SK-N-SH treated with all-trans-retinoic acid at 6 μM for 48 hours (cell line): Measurements from ENCODE around the gene EMD.

Source experiments
- ATAC-seq: fragments of 200-7000 bp; cut with Tn5 transposase; 3 replicates; pipeline ENCODE4 v1.9.1; 2020; ENCODE audit warnings: mild to moderate bottlenecking, moderate library complexity
- ARNTL ChIP-seq: fragments of 450-650 bp; formaldehyde crosslinking; IDR thresholded peaks from 2 replicates; pipeline ENCODE4 v1.5.0; 2020; ENCODE audit warnings: low read depth, mild to moderate bottlenecking, moderate library complexity, borderline replicate concordance
- BACH2 ChIP-seq: fragments of 250-450 bp; sonication (Bioruptor Pico); IDR thresholded peaks from 2 replicates; pipeline ENCODE4 v1.9.0; 2021; ENCODE audit warnings: mild to moderate bottlenecking, borderline replicate concordance
- CREB5 ChIP-seq: fragments of 250-450 bp; sonication (Bioruptor Pico); IDR thresholded peaks from 2 replicates; pipeline ENCODE4 v1.5.1; 2020; ENCODE audit warnings: low read depth, mild to moderate bottlenecking, moderate library complexity
- CSDC2 ChIP-seq: fragments of 250-450 bp; sonication (Bioruptor Pico); IDR thresholded peaks from 2 replicates; pipeline ENCODE4 v1.5.0; 2020; ENCODE audit warnings: mild to moderate bottlenecking, moderate library complexity
- CSRNP3 ChIP-seq: fragments of 250-450 bp; sonication (Bioruptor Pico); IDR thresholded peaks from 2 replicates; pipeline ENCODE4 v1.5.1; 2021; ENCODE audit warnings: mild to moderate bottlenecking, moderate library complexity
- ESRRG ChIP-seq: fragments of 250-450 bp; sonication (Bioruptor Pico); IDR thresholded peaks from 2 replicates; pipeline ENCODE4 v1.6.1; 2021; ENCODE audit warnings: mild to moderate bottlenecking
- GLIS3 ChIP-seq: fragments of 250-450 bp; sonication (Bioruptor Pico); IDR thresholded peaks from 2 replicates; pipeline ENCODE4 v1.5.0; 2020; ENCODE audit warnings: mild to moderate bottlenecking, moderate library complexity
- ISL1 ChIP-seq: fragments of 250-450 bp; sonication (Bioruptor Pico); IDR thresholded peaks from 2 replicates; pipeline ENCODE4 v2.1.2; 2022; ENCODE audit warnings: mild to moderate bottlenecking, moderate library complexity
- OSR1 ChIP-seq: fragments of 250-450 bp; sonication (Bioruptor Pico); IDR thresholded peaks from 2 replicates; pipeline ENCODE4 v1.8.0; 2022; ENCODE audit warnings: moderate library complexity, mild to moderate bottlenecking, inconsistent platforms
- POU6F1 ChIP-seq: fragments of 250-450 bp; sonication (Bioruptor Pico); IDR thresholded peaks from 2 replicates; pipeline ENCODE4 v1.8.0; 2021; ENCODE audit warnings: low read depth, mild to moderate bottlenecking, moderate library complexity, borderline replicate concordance
- PPARA ChIP-seq: fragments of 250-450 bp; sonication (Bioruptor Pico); IDR thresholded peaks from 2 replicates; pipeline ENCODE4 v1.5.0; 2020; ENCODE audit warnings: mild to moderate bottlenecking, borderline replicate concordance
- RARB ChIP-seq: fragments of 250-450 bp; sonication (Bioruptor Pico); IDR thresholded peaks from 2 replicates; pipeline ENCODE4 v1.8.0; 2021; ENCODE audit warnings: mild to moderate bottlenecking, moderate library complexity
- SNAI2 ChIP-seq: fragments of 250-450 bp; sonication (Bioruptor Pico); IDR thresholded peaks from 2 replicates; pipeline ENCODE4 v1.5.0; 2020; ENCODE audit warnings: mild to moderate bottlenecking, moderate library complexity
- TCF4 ChIP-seq: fragments of 250-450 bp; sonication (Bioruptor Pico); IDR thresholded peaks from 2 replicates; pipeline ENCODE4 v1.8.0; 2021; ENCODE audit warnings: mild to moderate bottlenecking, moderate library complexity, borderline replicate concordance
- TOX ChIP-seq: fragments of 250-450 bp; sonication (Bioruptor Pico); IDR thresholded peaks from 2 replicates; pipeline ENCODE4 v1.8.0; 2021; ENCODE audit warnings: mild to moderate bottlenecking, moderate library complexity, borderline replicate concordance
- ZFP3 ChIP-seq: fragments of 250-450 bp; sonication (Bioruptor Pico); IDR thresholded peaks from 2 replicates; pipeline ENCODE4 v1.5.0; 2020; ENCODE audit warnings: mild to moderate bottlenecking, moderate library complexity
- ZFP30 ChIP-seq: fragments of 450-650 bp; formaldehyde crosslinking; IDR thresholded peaks from 2 replicates; pipeline ENCODE4 v1.5.0; 2022; ENCODE audit warnings: mild to moderate bottlenecking, moderate library complexity
- ZNF565 ChIP-seq: fragments of 450-650 bp; formaldehyde crosslinking; conservative IDR thresholded peaks from 2 replicates; pipeline ENCODE4 v1.5.0; 2020; ENCODE audit warnings: low read depth, mild to moderate bottlenecking, moderate library complexity
- ZNF70 ChIP-seq: fragments of 450-650 bp; formaldehyde crosslinking; IDR thresholded peaks from 2 replicates; pipeline ENCODE4 v1.5.0; 2020; ENCODE audit warnings: mild to moderate bottlenecking, moderate library complexity
- ZNF8 ChIP-seq: fragments of 450-650 bp; formaldehyde crosslinking; IDR thresholded peaks from 2 replicates; pipeline ENCODE4 v1.5.0; 2020; ENCODE audit warnings: mild to moderate bottlenecking, moderate library complexity
- TF ChIP-seq, protein P1 (sequence below): fragments of 250-450 bp; sonication (Bioruptor Pico); IDR thresholded peaks from 2 replicates; pipeline ENCODE4 v1.5.0; 2020; ENCODE audit warnings: mild to moderate bottlenecking, moderate library complexity
- TF ChIP-seq, protein P2 (sequence below): fragments of 250-450 bp; sonication (Bioruptor Pico); IDR thresholded peaks from 2 replicates; pipeline ENCODE4 v1.8.0; 2020; ENCODE audit warnings: mild to moderate bottlenecking, moderate library complexity, borderline replicate concordance

Gene EMD

DNA sequence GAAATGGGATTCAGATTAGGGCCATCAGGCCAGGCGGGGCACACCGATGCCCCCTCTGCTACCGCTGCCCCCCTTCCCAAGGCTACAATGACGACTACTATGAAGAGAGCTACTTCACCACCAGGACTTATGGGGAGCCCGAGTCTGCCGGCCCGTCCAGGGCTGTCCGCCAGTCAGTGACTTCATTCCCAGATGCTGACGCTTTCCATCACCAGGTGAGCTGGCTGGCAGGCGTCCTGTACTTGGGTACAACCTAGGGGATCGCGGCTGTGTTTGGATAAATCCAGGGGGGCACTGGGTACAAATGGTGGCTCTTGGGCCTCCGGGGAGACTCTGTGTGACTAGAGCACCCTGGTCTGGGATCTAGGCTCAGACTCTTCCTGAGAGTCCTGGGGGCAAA, 1.1 kb downstream of the EMD start:
- ATAC-seq, result no peak
- no peak for TF ChIP-seq CREB5
- no peak for TF ChIP-seq TOX (CRISPR knock-in tag)
- TF ChIP-seq OSR1 (CRISPR knock-in tag), result no peak
- TF ChIP-seq ISL1 (CRISPR knock-in tag), result no peak
- TF ChIP-seq TCF4 (CRISPR knock-in tag), result no peak
- no peak for TF ChIP-seq ZFP30
- no peak for TF ChIP-seq ZNF8 (CRISPR knock-in tag)
- no peak for TF ChIP-seq ZNF70 (CRISPR knock-in tag)
- TF ChIP-seq, protein P1, sequence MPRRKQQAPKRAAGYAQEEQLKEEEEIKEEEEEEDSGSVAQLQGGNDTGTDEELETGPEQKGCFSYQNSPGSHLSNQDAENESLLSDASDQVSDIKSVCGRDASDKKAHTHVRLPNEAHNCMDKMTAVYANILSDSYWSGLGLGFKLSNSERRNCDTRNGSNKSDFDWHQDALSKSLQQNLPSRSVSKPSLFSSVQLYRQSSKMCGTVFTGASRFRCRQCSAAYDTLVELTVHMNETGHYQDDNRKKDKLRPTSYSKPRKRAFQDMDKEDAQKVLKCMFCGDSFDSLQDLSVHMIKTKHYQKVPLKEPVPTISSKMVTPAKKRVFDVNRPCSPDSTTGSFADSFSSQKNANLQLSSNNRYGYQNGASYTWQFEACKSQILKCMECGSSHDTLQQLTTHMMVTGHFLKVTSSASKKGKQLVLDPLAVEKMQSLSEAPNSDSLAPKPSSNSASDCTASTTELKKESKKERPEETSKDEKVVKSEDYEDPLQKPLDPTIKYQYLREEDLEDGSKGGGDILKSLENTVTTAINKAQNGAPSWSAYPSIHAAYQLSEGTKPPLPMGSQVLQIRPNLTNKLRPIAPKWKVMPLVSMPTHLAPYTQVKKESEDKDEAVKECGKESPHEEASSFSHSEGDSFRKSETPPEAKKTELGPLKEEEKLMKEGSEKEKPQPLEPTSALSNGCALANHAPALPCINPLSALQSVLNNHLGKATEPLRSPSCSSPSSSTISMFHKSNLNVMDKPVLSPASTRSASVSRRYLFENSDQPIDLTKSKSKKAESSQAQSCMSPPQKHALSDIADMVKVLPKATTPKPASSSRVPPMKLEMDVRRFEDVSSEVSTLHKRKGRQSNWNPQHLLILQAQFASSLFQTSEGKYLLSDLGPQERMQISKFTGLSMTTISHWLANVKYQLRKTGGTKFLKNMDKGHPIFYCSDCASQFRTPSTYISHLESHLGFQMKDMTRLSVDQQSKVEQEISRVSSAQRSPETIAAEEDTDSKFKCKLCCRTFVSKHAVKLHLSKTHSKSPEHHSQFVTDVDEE (CRISPR knock-in tag), result no peak
- TF ChIP-seq ZFP3, result no peak
- TF ChIP-seq CSDC2 (CRISPR knock-in tag), result no peak
- TF ChIP-seq SNAI2 (CRISPR knock-in tag), result no peak
- no peak for TF ChIP-seq PPARA (CRISPR knock-in tag)
- TF ChIP-seq ARNTL (CRISPR knock-in tag), result no peak
- TF ChIP-seq CSRNP3 (CRISPR knock-in tag), result no peak
- no peak for TF ChIP-seq RARB (CRISPR knock-in tag)
- TF ChIP-seq BACH2 (CRISPR knock-in tag), result no peak
- TF ChIP-seq GLIS3 (CRISPR knock-in tag), result no peak
- no peak for TF ChIP-seq ESRRG (CRISPR knock-in tag)

DNA sequence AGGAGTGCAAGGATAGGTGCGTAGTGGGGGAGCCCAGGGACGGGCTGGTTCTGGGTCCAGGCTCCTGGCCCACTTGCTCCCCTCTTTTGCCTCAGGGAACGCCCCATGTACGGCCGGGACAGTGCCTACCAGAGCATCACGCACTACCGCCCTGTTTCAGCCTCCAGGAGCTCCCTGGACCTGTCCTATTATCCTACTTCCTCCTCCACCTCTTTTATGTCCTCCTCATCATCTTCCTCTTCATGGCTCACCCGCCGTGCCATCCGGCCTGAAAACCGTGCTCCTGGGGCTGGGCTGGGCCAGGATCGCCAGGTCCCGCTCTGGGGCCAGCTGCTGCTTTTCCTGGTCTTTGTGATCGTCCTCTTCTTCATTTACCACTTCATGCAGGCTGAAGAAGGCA, 1.7 kb downstream of the EMD start:
- TF ChIP-seq GLIS3 (CRISPR knock-in tag) (no peak), CSRNP3 (CRISPR knock-in tag) (no peak), PPARA (CRISPR knock-in tag) (no peak), ZFP30 (no peak), TCF4 (CRISPR knock-in tag) (no peak), ARNTL (CRISPR knock-in tag) (no peak), ESRRG (CRISPR knock-in tag) (no peak), CSDC2 (CRISPR knock-in tag) (no peak), BACH2 (CRISPR knock-in tag) (no peak), OSR1 (CRISPR knock-in tag) (no peak), CREB5 (no peak), POU6F1 (CRISPR knock-in tag) (no peak), ZNF565 (CRISPR knock-in tag) (no peak), SNAI2 (CRISPR knock-in tag) (no peak), RARB (CRISPR knock-in tag) (no peak), TOX (CRISPR knock-in tag) (no peak), ISL1 (CRISPR knock-in tag) (no peak)
- TF ChIP-seq, protein P2, sequence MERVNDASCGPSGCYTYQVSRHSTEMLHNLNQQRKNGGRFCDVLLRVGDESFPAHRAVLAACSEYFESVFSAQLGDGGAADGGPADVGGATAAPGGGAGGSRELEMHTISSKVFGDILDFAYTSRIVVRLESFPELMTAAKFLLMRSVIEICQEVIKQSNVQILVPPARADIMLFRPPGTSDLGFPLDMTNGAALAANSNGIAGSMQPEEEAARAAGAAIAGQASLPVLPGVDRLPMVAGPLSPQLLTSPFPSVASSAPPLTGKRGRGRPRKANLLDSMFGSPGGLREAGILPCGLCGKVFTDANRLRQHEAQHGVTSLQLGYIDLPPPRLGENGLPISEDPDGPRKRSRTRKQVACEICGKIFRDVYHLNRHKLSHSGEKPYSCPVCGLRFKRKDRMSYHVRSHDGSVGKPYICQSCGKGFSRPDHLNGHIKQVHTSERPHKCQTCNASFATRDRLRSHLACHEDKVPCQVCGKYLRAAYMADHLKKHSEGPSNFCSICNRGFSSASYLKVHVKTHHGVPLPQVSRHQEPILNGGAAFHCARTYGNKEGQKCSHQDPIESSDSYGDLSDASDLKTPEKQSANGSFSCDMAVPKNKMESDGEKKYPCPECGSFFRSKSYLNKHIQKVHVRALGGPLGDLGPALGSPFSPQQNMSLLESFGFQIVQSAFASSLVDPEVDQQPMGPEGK, result no peak
- TF ChIP-seq, protein P1 (CRISPR knock-in tag), result no peak

More for the DNA sequence above, 1.7 kb downstream of the EMD start:
- ATAC-seq, result no peak
